ENCODE data around the gene ISM1. TPM values are rescaled to one million over a fixed set of nuclear protein-coding genes. Genes with fewer than 3 reads are reported as not detected.

Gene ISM1
- total and polyA plus RNA-seq, 3 experiments from 2014 or later = 1.3 to 1.7 (median 1.6) TPM

- Mint-ChIP-seq H3K27ac (no peak overlapping the region), H3K4me3 (no peak overlapping the region), H3K4me1 (peaks cover 0 to 4% (median 4%) of the 10 kb centered on the region in 3 donors), H3K36me3 (no peaks in the 10 kb centered on the region), H3K9me3 (no peaks in the 10 kb centered on the region), H3K27me3 (no peaks in the 10 kb centered on the region)
- Histone ChIP-seq H3K4me1 (ENCODE audit: insufficient read depth, low read length) (no peaks in the 10 kb centered on the region), H3K27ac (ENCODE audit: low read depth, low read length) (no peak overlapping the region), H3K27me3 (ENCODE audit: insufficient read depth, low read length, poor library complexity, severe bottlenecking) (no peaks in the 10 kb centered on the region), H3K36me3 (ENCODE audit: insufficient read depth, low read length) (no peaks in the 10 kb centered on the region), H3K4me3 (ENCODE audit: low read length) (no peak overlapping the region), H3K9me3 (ENCODE audit: low read length) (no peaks in the 10 kb centered on the region)
- no peak for DNase-seq
- POLR2A ChIA-PET = no interaction called here
- CTCF ChIA-PET = interaction anchor here (0.8 to 4.2 kb wide), 6 partner anchors 10 to 147 kb away, joined by 3 to 35 read pairs (median 5); no protein-coding TSS in a partner anchor
These were observed 41.7 kb downstream of the ISM1 start for GRCh38 chr20:13262671-13263360.

GRCh38 chr20:13263451-13263850 lies 42.4 kb downstream of the ISM1 start:
- no peaks in the 10 kb centered on the region for H3K4me1 ChIP-seq (ENCODE audit: insufficient read depth, low read length)

GRCh38 chr20:13264907-13265306 lies 43.8 kb downstream of the ISM1 start:
- H3K36me3 ChIP-seq (ENCODE audit: insufficient read depth, low read length) = no peaks in the 10 kb centered on the region
- H3K4me1 Mint-ChIP-seq = peaks cover 0 to 4% (median 4%) of the 10 kb centered on the region in 3 donors
- H3K4me3 ChIP-seq (ENCODE audit: low read length) = no peak overlapping the region
- no peaks in the 10 kb centered on the region for H3K36me3 Mint-ChIP-seq
- H3K27me3 Mint-ChIP-seq = no peaks in the 10 kb centered on the region
- no peak overlapping the region for H3K27ac ChIP-seq (ENCODE audit: low read depth, low read length)
- no peak for DNase-seq
- peak overlapping the region in 1 of 7 donors; percentile 11 for H3K4me3 Mint-ChIP-seq
- no peaks in the 10 kb centered on the region for H3K27me3 ChIP-seq (ENCODE audit: insufficient read depth, low read length, poor library complexity, severe bottlenecking)
- no peak overlapping the region for H3K27ac Mint-ChIP-seq
- CTCF ChIA-PET = interaction anchor here (0.8 to 1.4 kb wide), 2 partner anchors 12 to 146 kb away, joined by 3 read pairs; no protein-coding TSS in a partner anchor
- H3K4me1 ChIP-seq (ENCODE audit: insufficient read depth, low read length) = no peaks in the 10 kb centered on the region
- no peaks in the 10 kb centered on the region for H3K9me3 Mint-ChIP-seq
- POLR2A ChIA-PET = no interaction called here
- H3K9me3 ChIP-seq (ENCODE audit: low read length) = no peaks in the 10 kb centered on the region

More at GRCh38 chr20:13263451-13263850, 42.4 kb downstream of the ISM1 start:
- Mint-ChIP-seq H3K4me3 (no peak overlapping the region), H3K4me1 (peaks cover 0 to 4% (median 4%) of the 10 kb centered on the region in 3 donors), H3K27me3 (no peaks in the 10 kb centered on the region), H3K9me3 (no peaks in the 10 kb centered on the region), H3K36me3 (no peaks in the 10 kb centered on the region), H3K27ac (no peak overlapping the region)
- no peaks in the 10 kb centered on the region for H3K27me3 ChIP-seq (ENCODE audit: insufficient read depth, low read length, poor library complexity, severe bottlenecking)
- no peak for DNase-seq
- H3K9me3 ChIP-seq (ENCODE audit: low read length) = no peaks in the 10 kb centered on the region
- no peaks in the 10 kb centered on the region for H3K36me3 ChIP-seq (ENCODE audit: insufficient read depth, low read length)
- H3K4me3 ChIP-seq (ENCODE audit: low read length) = no peak overlapping the region
- POLR2A ChIA-PET = no interaction called here
- H3K27ac ChIP-seq (ENCODE audit: low read depth, low read length) = no peak overlapping the region
- CTCF ChIA-PET = interaction anchor here (4.2 kb wide), 1 partner anchor 144 kb away, joined by 35 read pairs; no protein-coding TSS in a partner anchor

GRCh38 chr20:13265941-13266340 lies 44.9 kb downstream of the ISM1 start:
- Histone ChIP-seq H3K4me3 (ENCODE audit: low read length) (no peak overlapping the region), H3K4me1 (ENCODE audit: insufficient read depth, low read length) (no peaks in the 10 kb centered on the region), H3K36me3 (ENCODE audit: insufficient read depth, low read length) (no peaks in the 10 kb centered on the region), H3K27me3 (ENCODE audit: insufficient read depth, low read length, poor library complexity, severe bottlenecking) (no peaks in the 10 kb centered on the region), H3K27ac (ENCODE audit: low read depth, low read length) (no peak overlapping the region), H3K9me3 (ENCODE audit: low read length) (no peaks in the 10 kb centered on the region)
- Mint-ChIP-seq H3K4me3 (no peak overlapping the region), H3K9me3 (no peaks in the 10 kb centered on the region), H3K27me3 (peaks cover 0 to 4% of the 10 kb centered on the region in 2 donors), H3K27ac (no peak overlapping the region), H3K36me3 (peaks cover 0 to 3% (median 0%) of the 10 kb centered on the region in 3 donors), H3K4me1 (peaks cover 0 to 4% (median 4%) of the 10 kb centered on the region in 3 donors)
- ChIA-PET POLR2A (no interaction called here), CTCF (no interaction called here)
- DNase-seq = no peak

GRCh38 chr20:13267231-13267630 lies 46.2 kb downstream of the ISM1 start:
- DNase-seq = no peak
- CTCF ChIA-PET = no interaction called here
- no peak overlapping the region for H3K4me3 ChIP-seq (ENCODE audit: low read length)
- peaks cover 2 to 3% (median 3%) of the 10 kb centered on the region in 3 donors for H3K36me3 Mint-ChIP-seq
- POLR2A ChIA-PET = no interaction called here
- H3K27me3 ChIP-seq (ENCODE audit: insufficient read depth, low read length, poor library complexity, severe bottlenecking) = no peaks in the 10 kb centered on the region
- no peaks in the 10 kb centered on the region for H3K4me1 ChIP-seq (ENCODE audit: insufficient read depth, low read length)
- H3K9me3 Mint-ChIP-seq = no peaks in the 10 kb centered on the region
- H3K9me3 ChIP-seq (ENCODE audit: low read length) = no peaks in the 10 kb centered on the region
- no peaks in the 10 kb centered on the region for H3K4me1 Mint-ChIP-seq
- no peaks in the 10 kb centered on the region for H3K36me3 ChIP-seq (ENCODE audit: insufficient read depth, low read length)
- no peak overlapping the region for H3K27ac Mint-ChIP-seq
- no peak overlapping the region for H3K27ac ChIP-seq (ENCODE audit: low read depth, low read length)
- H3K27me3 Mint-ChIP-seq = peaks cover 0 to 4% of the 10 kb centered on the region in 2 donors
- H3K4me3 Mint-ChIP-seq = no peak overlapping the region

- H3K9me3 ChIP-seq (ENCODE audit: low read length) = no peaks in the 10 kb centered on the region
- Mint-ChIP-seq H3K4me1 (no peaks in the 10 kb centered on the region), H3K27me3 (peaks cover 0 to 4% of the 10 kb centered on the region in 2 donors), H3K9me3 (no peaks in the 10 kb centered on the region), H3K4me3 (no peak overlapping the region), H3K27ac (no peak overlapping the region), H3K36me3 (peaks cover 2 to 5% (median 3%) of the 10 kb centered on the region in 3 donors)
- ChIA-PET CTCF (no interaction called here), POLR2A (no interaction called here)
- H3K27ac ChIP-seq (ENCODE audit: low read depth, low read length) = no peak overlapping the region
- no peak for DNase-seq
- no peak overlapping the region for H3K4me3 ChIP-seq (ENCODE audit: low read length)
- no peaks in the 10 kb centered on the region for H3K36me3 ChIP-seq (ENCODE audit: insufficient read depth, low read length)
- no peaks in the 10 kb centered on the region for H3K27me3 ChIP-seq (ENCODE audit: insufficient read depth, low read length, poor library complexity, severe bottlenecking)
- no peaks in the 10 kb centered on the region for H3K4me1 ChIP-seq (ENCODE audit: insufficient read depth, low read length)
These were observed 47.9 kb downstream of the ISM1 start for GRCh38 chr20:13268953-13269352.

- Mint-ChIP-seq H3K4me3 (no peak overlapping the region), H3K36me3 (peaks cover 2 to 5% (median 3%) of the 10 kb centered on the region in 3 donors)
- CTCF ChIA-PET = no interaction called here
These were observed 49.1 kb downstream of the ISM1 start for GRCh38 chr20:13270211-13270610.

GRCh38 chr20:13271098-13271497 lies 50.0 kb downstream of the ISM1 start:
- POLR2A ChIA-PET = no interaction called here
- Mint-ChIP-seq H3K4me1 (no peaks in the 10 kb centered on the region), H3K4me3 (no peak overlapping the region), H3K27me3 (peaks cover 0 to 12% of the 10 kb centered on the region in 2 donors), H3K27ac (no peak overlapping the region), H3K36me3 (peaks cover 2 to 5% (median 3%) of the 10 kb centered on the region in 3 donors), H3K9me3 (no peaks in the 10 kb centered on the region)
- no peaks in the 10 kb centered on the region for H3K36me3 ChIP-seq (ENCODE audit: insufficient read depth, low read length)
- H3K4me3 ChIP-seq (ENCODE audit: low read length) = no peak overlapping the region
- no peak for DNase-seq
- no peaks in the 10 kb centered on the region for H3K27me3 ChIP-seq (ENCODE audit: insufficient read depth, low read length, poor library complexity, severe bottlenecking)
- CTCF ChIA-PET = no interaction called here
- no peaks in the 10 kb centered on the region for H3K4me1 ChIP-seq (ENCODE audit: insufficient read depth, low read length)
- H3K27ac ChIP-seq (ENCODE audit: low read depth, low read length) = no peak overlapping the region
- no peaks in the 10 kb centered on the region for H3K9me3 ChIP-seq (ENCODE audit: low read length)

More at GRCh38 chr20:13270211-13270610, 49.1 kb downstream of the ISM1 start:
- no peaks in the 10 kb centered on the region for H3K4me1 ChIP-seq (ENCODE audit: insufficient read depth, low read length)
- H3K9me3 Mint-ChIP-seq = no peaks in the 10 kb centered on the region
- H3K9me3 ChIP-seq (ENCODE audit: low read length) = no peaks in the 10 kb centered on the region
- DNase-seq = no peak
- POLR2A ChIA-PET = no interaction called here
- no peak overlapping the region for H3K27ac Mint-ChIP-seq
- no peaks in the 10 kb centered on the region for H3K27me3 ChIP-seq (ENCODE audit: insufficient read depth, low read length, poor library complexity, severe bottlenecking)
- H3K4me1 Mint-ChIP-seq = no peaks in the 10 kb centered on the region
- no peak overlapping the region for H3K27ac ChIP-seq (ENCODE audit: low read depth, low read length)
- H3K4me3 ChIP-seq (ENCODE audit: low read length) = no peak overlapping the region
- peaks cover 0 to 7% of the 10 kb centered on the region in 2 donors for H3K27me3 Mint-ChIP-seq
- H3K36me3 ChIP-seq (ENCODE audit: insufficient read depth, low read length) = no peaks in the 10 kb centered on the region

All from CD8-positive, alpha-beta memory T cell (primary cell).